Astrocyte (in vitro differentiated cells and primary cell): ENCODE data around the gene GPR137.

Experiments
- EZH2 ChIP-seq: IDR thresholded peaks from 2 replicates; pipeline ENCODE4 v1.6.1; 2012; ENCODE audit warnings: mild to moderate bottlenecking, low read length, inconsistent platforms; ENCODE audit not compliant: insufficient read depth
- TF ChIP-seq, protein P1 (sequence below): IDR thresholded peaks from 2 replicates; pipeline ENCODE4 v1.5.1; 2011; ENCODE audit warnings: low read depth, mild to moderate bottlenecking, inconsistent platforms, low read length, moderate library complexity; ENCODE audit not compliant: insufficient read depth

- TF ChIP-seq, protein P1, sequence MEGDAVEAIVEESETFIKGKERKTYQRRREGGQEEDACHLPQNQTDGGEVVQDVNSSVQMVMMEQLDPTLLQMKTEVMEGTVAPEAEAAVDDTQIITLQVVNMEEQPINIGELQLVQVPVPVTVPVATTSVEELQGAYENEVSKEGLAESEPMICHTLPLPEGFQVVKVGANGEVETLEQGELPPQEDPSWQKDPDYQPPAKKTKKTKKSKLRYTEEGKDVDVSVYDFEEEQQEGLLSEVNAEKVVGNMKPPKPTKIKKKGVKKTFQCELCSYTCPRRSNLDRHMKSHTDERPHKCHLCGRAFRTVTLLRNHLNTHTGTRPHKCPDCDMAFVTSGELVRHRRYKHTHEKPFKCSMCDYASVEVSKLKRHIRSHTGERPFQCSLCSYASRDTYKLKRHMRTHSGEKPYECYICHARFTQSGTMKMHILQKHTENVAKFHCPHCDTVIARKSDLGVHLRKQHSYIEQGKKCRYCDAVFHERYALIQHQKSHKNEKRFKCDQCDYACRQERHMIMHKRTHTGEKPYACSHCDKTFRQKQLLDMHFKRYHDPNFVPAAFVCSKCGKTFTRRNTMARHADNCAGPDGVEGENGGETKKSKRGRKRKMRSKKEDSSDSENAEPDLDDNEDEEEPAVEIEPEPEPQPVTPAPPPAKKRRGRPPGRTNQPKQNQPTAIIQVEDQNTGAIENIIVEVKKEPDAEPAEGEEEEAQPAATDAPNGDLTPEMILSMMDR = no peak
- no peak for TF ChIP-seq EZH2
These were observed 31.8 kb downstream of the GPR137 start, which contains the start of gene TRMT112 for GRCh38 chr11:64317325-64317960.
